DOHH2 (cell line): ENCODE measurements around the gene SS18L1.

Source experiments
- H3F3A ChIP-seq: fragments of 200-600 bp; sonication (generic), shearing (Covaris generic); 2 replicates; pipeline ENCODE4 v1.6.0; 2016; ENCODE audit warnings: antibody characterized with exemption, mild to moderate bottlenecking; ENCODE audit not compliant: control insufficient read depth, insufficient read depth
- H3K27ac ChIP-seq: fragments of 200-600 bp; sonication (generic); 2 replicates; pipeline ENCODE4 v1.5.1; 2014; ENCODE audit warnings: low read depth, mild to moderate bottlenecking, low read length, moderate library complexity
- H3K27me3 ChIP-seq: fragments of 200-600 bp; sonication (generic); 2 replicates; pipeline ENCODE4 v1.6.1; 2014; ENCODE audit warnings: mild to moderate bottlenecking, low read length, mixed read lengths; ENCODE audit not compliant: control insufficient read depth
- H3K36me3 ChIP-seq: fragments of 200-600 bp; sonication (generic); 2 replicates; pipeline ENCODE4 v1.6.1; 2014; ENCODE audit warnings: mild to moderate bottlenecking, low read length, moderate library complexity, mixed read lengths; ENCODE audit not compliant: control insufficient read depth
- H3K4me1 ChIP-seq: fragments of 200-600 bp; sonication (generic); 2 replicates; pipeline ENCODE4 v1.6.1; 2014; ENCODE audit warnings: mild to moderate bottlenecking, low read length, mixed read lengths; ENCODE audit not compliant: control insufficient read depth
- H3K4me2 ChIP-seq: fragments of 200-600 bp; sonication (generic); 2 replicates; pipeline ENCODE4 v1.6.0; 2014; ENCODE audit warnings: mild to moderate bottlenecking, low read length, moderate library complexity
- H3K4me3 ChIP-seq: fragments of 200-600 bp; sonication (generic); 2 replicates; pipeline ENCODE4 v1.5.1; 2014; ENCODE audit warnings: mild to moderate bottlenecking, low read length, mixed read lengths
- H3K79me2 ChIP-seq: fragments of 200-600 bp; sonication (generic); 2 replicates; pipeline ENCODE4 v1.6.1; 2014; ENCODE audit warnings: mild to moderate bottlenecking, low read length, mixed read lengths; ENCODE audit not compliant: control insufficient read depth
- H3K9me2 ChIP-seq: fragments of 200-600 bp; sonication (generic); replicated peaks from 2 replicates; pipeline ENCODE4 v1.6.1; 2014; ENCODE audit warnings: mild to moderate bottlenecking, low read length, mixed read lengths; ENCODE audit not compliant: control insufficient read depth
- H3K9me3 ChIP-seq: fragments of 200-600 bp; sonication (generic); 2 replicates; pipeline ENCODE4 v1.6.1; 2014; ENCODE audit warnings: antibody characterized with exemption, low read length, mixed read lengths; ENCODE audit not compliant: control insufficient read depth, insufficient read depth
- H4K20me1 ChIP-seq: fragments of 200-600 bp; sonication (generic); 2 replicates; pipeline ENCODE4 v1.6.0; 2014; ENCODE audit warnings: low read depth, mild to moderate bottlenecking, antibody characterized with exemption, low read length, moderate library complexity; ENCODE audit not compliant: control insufficient read depth, insufficient read depth
- CTCF ChIP-seq: fragments of 200-600 bp; sonication (generic); IDR thresholded peaks from one replicate; pipeline ENCODE4 v1.5.1; 2014; ENCODE audit warnings: antibody characterized with exemption, mild to moderate bottlenecking, low read depth, low read length; ENCODE audit not compliant: poor library complexity, severe bottlenecking
- EZH2phosphoT487 ChIP-seq: fragments of 200-600 bp; sonication (generic); IDR thresholded peaks from 2 replicates; pipeline ENCODE4 v1.6.1; 2017; ENCODE audit warnings: borderline replicate concordance, mild to moderate bottlenecking, antibody characterized with exemption, low read length, moderate library complexity, mixed read lengths

Gene SS18L1

GRCh38 chr20:62151225-62151624 lies 7.7 kb downstream of the SS18L1 start:
- H3K36me3 ChIP-seq: peaks cover 10% of the 10 kb centered on the region; the same call in 1 of the 2 replicates
- no peak overlapping the region for H3K4me3 ChIP-seq
- no peak for TF ChIP-seq CTCF
- no peak for TF ChIP-seq EZH2phosphoT487
- no peaks in the 10 kb centered on the region for H3F3A ChIP-seq
- no peak overlapping the region for H3K4me2 ChIP-seq
- H4K20me1 ChIP-seq: peaks cover 9% of the 10 kb centered on the region; the same call in 1 of the 2 replicates
- peaks cover 96% of the 10 kb centered on the region for H3K79me2 ChIP-seq
- no peak overlapping the region for H3K27ac ChIP-seq
- no peaks in the 10 kb centered on the region for H3K9me2 ChIP-seq
- no peaks in the 10 kb centered on the region for H3K27me3 ChIP-seq
- no peaks in the 10 kb centered on the region for H3K4me1 ChIP-seq
- H3K9me3 ChIP-seq: no peaks in the 10 kb centered on the region

- H4K20me1 ChIP-seq: peaks cover 8% of the 10 kb centered on the region; the same call in 1 of the 2 replicates
- no peak overlapping the region for H3K4me2 ChIP-seq
- peaks cover 8% of the 10 kb centered on the region; the same call in 1 of the 2 replicates for H3K36me3 ChIP-seq
Measured at GRCh38 chr20:62151835-62152364, 8.3 kb downstream of the SS18L1 start.

DNA sequence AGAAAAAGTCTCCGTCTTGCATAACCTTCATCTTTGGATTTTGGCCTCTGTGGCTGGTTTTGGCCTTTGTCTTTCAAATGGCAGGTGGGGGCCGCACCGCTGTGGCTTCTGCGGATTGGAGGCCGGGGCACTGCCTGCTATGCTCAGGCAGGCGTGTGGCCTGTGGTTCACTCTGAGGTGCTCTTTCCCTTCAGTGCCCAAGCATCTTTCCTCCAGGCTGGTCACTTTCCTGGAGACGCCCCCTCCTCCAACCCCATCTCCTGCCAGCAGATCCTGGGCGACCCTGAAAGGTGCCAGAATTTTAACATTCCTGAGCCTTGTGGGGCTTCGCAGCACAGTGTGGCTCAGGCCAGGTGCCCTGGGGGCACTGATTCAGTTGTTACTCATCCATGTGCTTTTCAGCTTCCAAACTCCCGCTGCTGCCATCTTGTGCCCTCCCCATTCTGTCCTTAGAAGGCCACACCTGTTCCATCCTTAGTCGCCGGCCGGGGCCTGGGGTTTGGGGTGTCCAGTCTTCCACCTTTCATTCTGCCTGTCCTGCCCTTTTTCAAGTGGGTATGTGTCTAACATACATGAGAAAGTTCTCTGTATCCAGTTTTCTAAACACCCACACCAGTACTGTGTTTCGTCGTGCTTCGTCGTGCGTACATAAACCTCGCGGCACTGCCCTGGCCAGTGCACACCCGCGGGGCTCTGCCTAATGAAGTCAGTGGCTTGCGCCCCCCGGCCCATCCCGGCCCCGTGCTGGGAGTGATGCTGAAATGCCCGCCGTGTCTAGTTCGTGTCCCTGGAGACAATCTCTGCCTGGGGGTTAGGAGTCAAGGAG lies 12.1 kb downstream of the SS18L1 start:
- H3K9me2 ChIP-seq: no peaks in the 10 kb centered on the region
- H3K4me2 ChIP-seq: no peak overlapping the region
- no peak overlapping the region for H3K4me3 ChIP-seq
- no peaks in the 10 kb centered on the region for H3K27me3 ChIP-seq
- H3K36me3 ChIP-seq: peaks cover 8% of the 10 kb centered on the region; the same call in 1 of the 2 replicates
- no peak overlapping the region for H3K27ac ChIP-seq
- no peaks in the 10 kb centered on the region for H3K9me3 ChIP-seq
- H3K79me2 ChIP-seq: peaks cover 82% of the 10 kb centered on the region
- no peaks in the 10 kb centered on the region for H3F3A ChIP-seq
- TF ChIP-seq EZH2phosphoT487 (no peak), CTCF (no peak)
- H3K4me1 ChIP-seq: no peaks in the 10 kb centered on the region
- H4K20me1 ChIP-seq: no peaks in the 10 kb centered on the region; the same call in 1 of the 2 replicates

More at GRCh38 chr20:62151835-62152364, 8.3 kb downstream of the SS18L1 start:
- Histone ChIP-seq H3K9me2 (no peaks in the 10 kb centered on the region), H3K79me2 (peaks cover 96% of the 10 kb centered on the region), H3F3A (no peaks in the 10 kb centered on the region), H3K4me3 (no peak overlapping the region), H3K4me1 (no peaks in the 10 kb centered on the region), H3K9me3 (no peaks in the 10 kb centered on the region), H3K27ac (no peak overlapping the region), H3K27me3 (no peaks in the 10 kb centered on the region)
- no peak for TF ChIP-seq EZH2phosphoT487
- no peak for TF ChIP-seq CTCF
